Endothelial cell of umbilical vein (primary cell): ENCODE results near the gene ZNF341. TPM values are rescaled to one million over a fixed set of nuclear protein-coding genes. Genes with fewer than 3 reads are reported as not detected.
A peak's percentile ranks its signal among the peaks of the same experiment; 100 is the strongest.

Experiments
- BruUV-seq: library from RNA; stranded (reverse); fragments of 400-500 nt; replicated peaks from 2 replicates; lab custom pipeline; 2021; lab: Mats Ljungman, UMichigan
- CTCF ChIA-PET: fragments of 300-600, 350-600 bp; sonication (Branson Sonifier 250); formaldehyde crosslinking; loops from one replicate; lab custom pipeline; 2021; ENCODE audit warnings: antibody characterized with exemption, inconsistent platforms; lab: Charles Lee
- POLR2A ChIA-PET: fragments of 300-600, 350-600 bp; sonication (Branson Sonifier 250); formaldehyde crosslinking; loops from one replicate; lab custom pipeline; 2021; ENCODE audit warnings: antibody characterized with exemption, inconsistent platforms; lab: Charles Lee
- DNase-seq: peaks from one replicate; pipeline ENCODE4 v3.0.0-alpha.2; 2011; ENCODE audit warnings: low read depth, low spot score
- FAIRE-seq: peaks from 2 replicates; lab custom pipeline; 2011; peaks lifted over from hg19 to GRCh38; lab: Jason Lieb, UNC
- H2AFZ ChIP-seq: 2 replicates; pipeline ENCODE4 v1.6.0; 2012; ENCODE audit warnings: low read depth, low read length, control low read depth, inconsistent platforms
- H3K27ac ChIP-seq: 2 replicates; pipeline ENCODE4 v1.5.1; 2011; ENCODE audit warnings: low read depth, mild to moderate bottlenecking, control low read depth, low read length, moderate library complexity; ENCODE audit not compliant: insufficient read depth
- H3K27me3 ChIP-seq, 2 experiments: 2 replicates each; pipeline versions ENCODE4 v1.6.0 to v1.6.1; 2011; ENCODE audit warnings: low read length in 2 of 2, mixed read lengths in 1 of 2; ENCODE audit not compliant: control insufficient read depth in 2 of 2, insufficient read depth in 2 of 2
- H3K36me3 ChIP-seq, 2 experiments: 2 replicates in 1 of 2; 3 replicates in 1 of 2; pipeline ENCODE4 v1.5.1; 2011; ENCODE audit warnings: low read length in 2 of 2, mild to moderate bottlenecking in 1 of 2, moderate library complexity in 1 of 2; ENCODE audit not compliant: control insufficient read depth in 2 of 2, insufficient read depth in 2 of 2; ENCODE audit errors: extremely low read depth in 1 of 2
- H3K4me1 ChIP-seq: 3 replicates; pipeline ENCODE4 v1.5.1; 2011; ENCODE audit warnings: mild to moderate bottlenecking, low read length; ENCODE audit not compliant: control insufficient read depth, insufficient read depth; ENCODE audit errors: extremely low read depth
- H3K4me2 ChIP-seq: 2 replicates; pipeline ENCODE4 v1.6.1; 2011; ENCODE audit warnings: low read length, control low read depth, mixed read lengths; ENCODE audit not compliant: insufficient read depth
- H3K4me3 ChIP-seq, 3 experiments: fragments of 200-600 bp in 1 of 3; sonication (generic), shearing (Covaris generic) in 1 of 3; replicated peaks in 1 of 3; 2 replicates each; pipeline ENCODE4 v1.5.1; 2011 to 2016; ENCODE audit warnings: control low read depth in 3 of 3, low read length in 3 of 3, mild to moderate bottlenecking in 2 of 3, inconsistent platforms in 1 of 3, low read depth in 1 of 3, moderate library complexity in 1 of 3; ENCODE audit not compliant: insufficient read depth in 1 of 3
- H3K79me2 ChIP-seq: 2 replicates; pipeline ENCODE4 v1.6.0; 2012; ENCODE audit warnings: low read length, inconsistent platforms; ENCODE audit not compliant: control insufficient read depth, insufficient read depth
- H3K9ac ChIP-seq: replicated peaks from 2 replicates; pipeline ENCODE3; 2011; ENCODE audit warnings: low read length, control low read depth; ENCODE audit not compliant: insufficient read depth; ENCODE audit errors: extremely low read depth
- H3K9me1 ChIP-seq: replicated peaks from 3 replicates; pipeline ENCODE4 v1.6.0; 2011; ENCODE audit warnings: mild to moderate bottlenecking, low read length; ENCODE audit not compliant: control insufficient read depth, insufficient read depth; ENCODE audit errors: extremely low read depth
- H3K9me3 ChIP-seq: replicated peaks from 2 replicates; pipeline ENCODE4 v1.5.1; 2012; ENCODE audit warnings: low read length, inconsistent platforms; ENCODE audit not compliant: control insufficient read depth, insufficient read depth
- H4K20me1 ChIP-seq: replicated peaks from 2 replicates; pipeline ENCODE3; 2011; ENCODE audit warnings: mild to moderate bottlenecking, low read length; ENCODE audit not compliant: control insufficient read depth, insufficient read depth; ENCODE audit errors: extremely low read depth
- CTCF ChIP-seq, 2 donors: IDR thresholded peaks; 1 replicate in 1 of 2; 2 replicates in 1 of 2; pipeline ENCODE4 v1.5.1; 2011; ENCODE audit warnings: low read length in 2 of 2, mild to moderate bottlenecking in 2 of 2, moderate library complexity in 2 of 2, control low read depth in 1 of 2, inconsistent platforms in 1 of 2, low read depth in 1 of 2; ENCODE audit not compliant: insufficient read depth in 1 of 2; ENCODE audit errors: extremely low read depth in 1 of 2
- EZH2 ChIP-seq: IDR thresholded peaks from 2 replicates; pipeline ENCODE4 v1.6.1; 2012; ENCODE audit warnings: borderline replicate concordance, low read depth, mild to moderate bottlenecking, moderate library complexity, low read length, inconsistent platforms; ENCODE audit not compliant: severe bottlenecking
- FOS ChIP-seq: IDR thresholded peaks from 2 replicates; pipeline ENCODE4 v1.6.1; 2011; ENCODE audit warnings: mild to moderate bottlenecking, low read length, moderate library complexity, borderline replicate concordance; ENCODE audit not compliant: insufficient read depth
- GATA2 ChIP-seq: IDR thresholded peaks from 2 replicates; pipeline ENCODE4 v1.7.0; 2011; ENCODE audit warnings: low read depth, mild to moderate bottlenecking, moderate library complexity, mixed read lengths, low read length; ENCODE audit not compliant: insufficient read length, insufficient read depth
- JUN ChIP-seq: IDR thresholded peaks from 2 replicates; pipeline ENCODE4 v1.6.1; 2011; ENCODE audit warnings: borderline replicate concordance, low read depth; ENCODE audit not compliant: insufficient read length, insufficient read depth
- MAX ChIP-seq: IDR thresholded peaks from 2 replicates; pipeline ENCODE4 v1.6.1; 2011; ENCODE audit not compliant: insufficient read depth, insufficient read length
- MYC ChIP-seq: IDR thresholded peaks from one replicate; pipeline ENCODE4 v1.6.1; 2011; ENCODE audit warnings: mild to moderate bottlenecking, low read depth, low read length
- POLR2A ChIP-seq: IDR thresholded peaks from 2 replicates; pipeline ENCODE4 v1.6.1; 2012; ENCODE audit warnings: low read depth, mild to moderate bottlenecking, control low read depth, low read length
- POLR2AphosphoS5 ChIP-seq: IDR thresholded peaks from 2 replicates; pipeline ENCODE4 v1.6.1; 2012; ENCODE audit warnings: low read depth, mild to moderate bottlenecking, control low read depth, low read length, moderate library complexity; ENCODE audit not compliant: insufficient read depth
- dilution Hi-C: fragments of 300-500 bp; cut with MboI; formaldehyde crosslinking; loops from one replicate; pipeline ENCODE4 v1.15.0; 2019; ENCODE audit warnings: low sequenced_read_pairs; ENCODE audit not compliant: extremely low pct_ligation_motif_present
- intact Hi-C: fragments of 100-400 bp; cut with micrococcal nuclease; formaldehyde crosslinking; loops from one replicate; pipeline ENCODE4 v1.10.0; 2022
- polyA plus RNA-seq, 4 experiments: library from polyadenylated mRNA; depleted of rRNA in 3 of 4; stranded (reverse) in 3 of 4; unstranded in 1 of 4; fragments of >200 nt; gene quantifications; 2 replicates each; pipeline versions ENCODE4 v1.2.1 to v1.2.3, GENCODE V29; 2011 to 2012; ENCODE audit warnings: missing spikeins in 1 of 4
- total RNA-seq: library from RNA; stranded (reverse); gene quantifications from 2 replicates; pipeline ENCODE4 v1.2.3, GENCODE V29; 2021

The ZNF341 gene
- total and polyA plus RNA-seq, 2 donors (not counting 3 experiments of a cell fraction or from before 2014, with no cell fraction given), result 4.9 TPM

GRCh38 chr20:33838035-33838864, 106.5 kb downstream of the ZNF341 start:
- FAIRE-seq (peak; percentile 56), DNase-seq (no peak)
- no peak overlapping the region for H3K9ac ChIP-seq
- H2AFZ ChIP-seq, result no peak overlapping the region
- no peak overlapping the region for H3K4me2 ChIP-seq
- H3K36me3 ChIP-seq, result peaks cover 0 to 4% of the 10 kb centered on the region in 2 experiments
- peaks cover 99% of the 10 kb centered on the region for H3K79me2 ChIP-seq
- H3K4me3 ChIP-seq, result no peak overlapping the region
- H4K20me1 ChIP-seq, result peaks cover 26% of the 10 kb centered on the region
- no peak overlapping the region for H3K27ac ChIP-seq
- no peak for TF ChIP-seq MAX
- TF ChIP-seq EZH2, result no peak
- TF ChIP-seq JUN, result no peak
- TF ChIP-seq POLR2A, result no peak
- TF ChIP-seq CTCF (IDR thresholded peaks at IDR 0.05; ENCODE audit: extremely low read depth in 1 of 2, insufficient read depth in 1 of 2, low read depth in 1 of 2, low read length in 2 of 2), result no peak
- TF ChIP-seq FOS, result no peak
- TF ChIP-seq GATA2, result no peak
- no peak for TF ChIP-seq MYC
- TF ChIP-seq POLR2AphosphoS5, result no peak
- dilution Hi-C loops (no loop called here), intact Hi-C loops (no loop called here)
- ChIA-PET CTCF (interaction anchor here (0.9 to 1.2 kb wide), 3 partner anchors 9 to 16 kb away, joined by 3 read pairs; no protein-coding TSS in a partner anchor), POLR2A (no interaction called here)
- peaks cover 17% of the 10 kb centered on the region for H3K4me1 ChIP-seq
- H3K9me3 ChIP-seq, result no peaks in the 10 kb centered on the region
- H3K9me1 ChIP-seq, result no peaks in the 10 kb centered on the region
- H3K27me3 ChIP-seq, result no peaks in the 10 kb centered on the region
- BruUV-seq, result no TSS peak
